ENCODE measurements around the gene MKI67. TPM values are rescaled to one million over a fixed set of nuclear protein-coding genes. Genes with fewer than 3 reads are reported as not detected.

The MKI67 gene
- total and polyA plus RNA-seq, 2 donors (not counting 3 experiments of a cell fraction or from before 2014, with no cell fraction given) = 16.2 to 125 TPM

DNA sequence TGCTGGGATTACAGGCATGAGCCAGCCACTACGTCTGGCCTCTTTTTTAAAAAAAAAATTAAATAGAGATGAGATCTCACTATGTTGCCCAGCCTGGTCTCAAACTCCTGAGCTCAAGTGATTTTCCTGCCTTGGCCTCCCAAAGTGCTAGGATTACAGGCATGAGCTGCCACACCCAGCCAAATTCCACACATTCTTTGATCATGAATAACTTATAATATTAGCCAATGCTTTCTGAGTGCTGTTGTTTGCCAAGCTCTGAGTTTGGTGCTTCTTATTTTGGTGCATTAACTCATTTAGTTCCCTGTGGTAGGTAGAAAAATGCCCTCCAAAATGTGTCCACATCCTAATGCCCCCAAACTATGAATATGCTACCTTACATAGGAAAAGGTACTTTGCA, 47.2 kb upstream of the MKI67 start:
- Histone ChIP-seq H3K36me3 (ENCODE audit: control insufficient read depth in 2 of 2, extremely low read depth in 1 of 2, insufficient read depth in 2 of 2, low read length in 2 of 2) (no peaks in the 10 kb centered on the region), H3K9me3 (replicated peaks; ENCODE audit: control insufficient read depth, insufficient read depth, low read length) (no peaks in the 10 kb centered on the region), H2AFZ (ENCODE audit: low read depth, low read length) (no peak overlapping the region), H3K27me3 (ENCODE audit: control insufficient read depth in 2 of 2, insufficient read depth in 2 of 2, low read length in 2 of 2) (no peaks in the 10 kb centered on the region), H3K4me2 (ENCODE audit: insufficient read depth, low read length) (no peak overlapping the region), H4K20me1 (replicated peaks; ENCODE audit: control insufficient read depth, extremely low read depth, insufficient read depth, low read length) (no peaks in the 10 kb centered on the region), H3K4me1 (ENCODE audit: control insufficient read depth, extremely low read depth, insufficient read depth, low read length) (no peaks in the 10 kb centered on the region), H3K79me2 (ENCODE audit: control insufficient read depth, insufficient read depth, low read length) (no peaks in the 10 kb centered on the region), H3K27ac (ENCODE audit: insufficient read depth, low read depth, low read length) (no peak overlapping the region), H3K9ac (replicated peaks; ENCODE audit: extremely low read depth, insufficient read depth, low read length) (no peak overlapping the region), H3K9me1 (replicated peaks; ENCODE audit: control insufficient read depth, extremely low read depth, insufficient read depth, low read length) (no peaks in the 10 kb centered on the region), H3K4me3 (replicated peaks in 1 of 3; ENCODE audit: insufficient read depth in 1 of 3, low read depth in 1 of 3, low read length in 3 of 3) (no peak overlapping the region)
- BruUV-seq (replicated peaks) = no TSS peak
- ChIA-PET POLR2A (no interaction called here), CTCF (interaction anchor here (1.6 kb wide), 1 partner anchor 8 kb away, joined by 3 read pairs; no protein-coding TSS in a partner anchor)
- dilution Hi-C loops (cut with MboI; ENCODE audit: extremely low pct_ligation_motif_present, low sequenced_read_pairs) = no loop called here
- DNase-seq (ENCODE audit: low read depth, low spot score) (no peak), FAIRE-seq (no peak)
- intact Hi-C loops (cut with micrococcal nuclease) = no loop called here
- no peak for TF ChIP-seq MYC (IDR thresholded peaks at IDR 0.05; ENCODE audit: low read depth, low read length)
- TF ChIP-seq, protein P1, sequence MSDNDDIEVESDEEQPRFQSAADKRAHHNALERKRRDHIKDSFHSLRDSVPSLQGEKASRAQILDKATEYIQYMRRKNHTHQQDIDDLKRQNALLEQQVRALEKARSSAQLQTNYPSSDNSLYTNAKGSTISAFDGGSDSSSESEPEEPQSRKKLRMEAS (IDR thresholded peaks at IDR 0.05; ENCODE audit: insufficient read depth, insufficient read length) = no peak
- TF ChIP-seq FOS (IDR thresholded peaks at IDR 0.05; ENCODE audit: borderline replicate concordance, insufficient read depth, low read length) = no peak
- no peak for TF ChIP-seq POLR2A (IDR thresholded peaks at IDR 0.05; ENCODE audit: low read depth, low read length)
- no peak for TF ChIP-seq EZH2 (IDR thresholded peaks at IDR 0.05; ENCODE audit: borderline replicate concordance, low read depth, low read length, severe bottlenecking)
- TF ChIP-seq GATA2 (IDR thresholded peaks at IDR 0.05; ENCODE audit: insufficient read depth, insufficient read length, low read depth, low read length) = no peak
- no peak for TF ChIP-seq JUN (IDR thresholded peaks at IDR 0.05; ENCODE audit: borderline replicate concordance, insufficient read depth, insufficient read length, low read depth)
- TF ChIP-seq CTCF (IDR thresholded peaks at IDR 0.05; ENCODE audit: extremely low read depth in 1 of 2, insufficient read depth in 1 of 2, low read depth in 1 of 2, low read length in 2 of 2) = no peak
- TF ChIP-seq POLR2AphosphoS5 (IDR thresholded peaks at IDR 0.05; ENCODE audit: insufficient read depth, low read depth, low read length) = no peak
